Measurements from ENCODE around the gene EYA2. TPM values are rescaled to one million over a fixed set of nuclear protein-coding genes. Genes with fewer than 3 reads are reported as not detected.

EYA2 gene
- total and polyA plus RNA-seq, 2 of the 4 experiments (the other 2 are of a cell fraction): 2.3 to 5.4 TPM

DNA sequence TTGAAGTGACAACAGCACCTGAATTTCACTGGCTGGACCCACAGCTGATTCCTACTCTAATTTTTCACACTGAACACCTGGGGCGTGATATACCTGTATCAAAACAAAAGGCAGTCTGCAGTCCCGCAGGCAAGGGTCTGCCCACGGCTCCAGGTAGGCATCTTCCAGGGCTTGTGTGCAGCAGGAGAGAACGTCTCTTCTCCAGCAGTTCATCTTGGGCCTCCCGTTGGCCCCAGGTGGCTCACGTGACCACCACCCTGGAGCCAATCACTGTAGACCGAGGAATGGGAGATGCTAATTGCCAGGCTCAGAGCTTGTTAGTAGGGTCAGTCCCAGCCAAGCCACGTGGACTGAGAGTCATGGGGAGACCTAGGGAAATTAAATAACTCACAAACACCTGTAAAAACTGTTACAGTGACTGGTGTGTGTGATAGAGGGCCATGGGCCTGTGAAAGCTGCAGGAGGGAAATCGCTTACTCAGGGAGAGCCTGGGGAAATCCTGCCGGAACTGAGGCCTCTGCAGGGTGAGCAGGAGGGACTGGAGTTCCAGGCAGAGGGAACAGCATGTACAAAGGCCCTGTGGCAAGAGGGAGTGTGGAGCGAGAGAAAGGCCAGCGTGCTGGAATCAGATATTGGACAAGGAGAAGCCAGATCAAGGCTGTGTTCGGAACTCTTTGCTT lies 83.4 kb downstream of the EYA2 start:
- TF ChIP-seq RAD21 (IDR thresholded peaks at IDR 0.05; ENCODE audit: low read length) (no peak), MAFK (IDR thresholded peaks at IDR 0.05; ENCODE audit: low read depth, low read length) (no peak), RFX5 (IDR thresholded peaks at IDR 0.05; ENCODE audit: low read depth, low read length) (no peak), POLR2A (IDR thresholded peaks at IDR 0.05; ENCODE audit: low read depth, low read length) (no peak), MAZ (IDR thresholded peaks at IDR 0.05; ENCODE audit: borderline replicate concordance, low read depth, low read length) (no peak), CTCF (conservative IDR thresholded peaks at IDR 0.05; ENCODE audit: low read depth, low read length) (no peak), RCOR1 (IDR thresholded peaks at IDR 0.05; ENCODE audit: insufficient replicate concordance, low read length) (no peak), NFE2L2 (IDR thresholded peaks at IDR 0.05; ENCODE audit: low read depth, low read length) (no peak), ELK1 (IDR thresholded peaks at IDR 0.05; ENCODE audit: borderline replicate concordance, low read depth, low read length) (no peak), CHD1 (IDR thresholded peaks at IDR 0.05; ENCODE audit: low read depth, low read length) (no peak), CEBPB (IDR thresholded peaks at IDR 0.05; ENCODE audit: low read depth, low read length) (no peak), MXI1 (IDR thresholded peaks at IDR 0.05; ENCODE audit: borderline replicate concordance, low read depth, low read length) (no peak), SMC3 (IDR thresholded peaks at IDR 0.05; ENCODE audit: low read depth, low read length) (no peak), FOS (IDR thresholded peaks at IDR 0.05; ENCODE audit: low read depth, low read length) (no peak), BHLHE40 (IDR thresholded peaks at IDR 0.05; ENCODE audit: low read depth, low read length) (no peak)
- TF ChIP-seq, protein P1, sequence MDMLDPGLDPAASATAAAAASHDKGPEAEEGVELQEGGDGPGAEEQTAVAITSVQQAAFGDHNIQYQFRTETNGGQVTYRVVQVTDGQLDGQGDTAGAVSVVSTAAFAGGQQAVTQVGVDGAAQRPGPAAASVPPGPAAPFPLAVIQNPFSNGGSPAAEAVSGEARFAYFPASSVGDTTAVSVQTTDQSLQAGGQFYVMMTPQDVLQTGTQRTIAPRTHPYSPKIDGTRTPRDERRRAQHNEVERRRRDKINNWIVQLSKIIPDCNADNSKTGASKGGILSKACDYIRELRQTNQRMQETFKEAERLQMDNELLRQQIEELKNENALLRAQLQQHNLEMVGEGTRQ (IDR thresholded peaks at IDR 0.05; ENCODE audit: low read depth, low read length): no peak
- H3K27me3 ChIP-seq (ENCODE audit: control insufficient read depth, insufficient read depth, low read length): no peaks in the 10 kb centered on the region
- H3K4me3 ChIP-seq (ENCODE audit: insufficient read depth, low read depth, low read length): no peak overlapping the region
- H2BK5ac ChIP-seq (ENCODE audit: low read depth, low read length, poor library complexity, severe bottlenecking): no peak overlapping the region
- H2BK15ac ChIP-seq (ENCODE audit: low read depth, low read length): no peak overlapping the region
- no peak overlapping the region for H3K27ac ChIP-seq (ENCODE audit: insufficient read depth, low read length)
- H3K9ac ChIP-seq (ENCODE audit: low read depth, low read length): no peak overlapping the region
- intact Hi-C loops (cut with micrococcal nuclease) (no loop called here), in situ Hi-C loops (cut with MboI; ENCODE audit: low sequenced_read_pairs) (no loop called here), dilution Hi-C loops (cut with HindIII; ENCODE audit: low sequenced_read_pairs, unreplicated experiment) (no loop called here)
- H3K23ac ChIP-seq (ENCODE audit: low read depth, low read length): no peak overlapping the region
- CTCF ChIA-PET: no interaction called here
- no peaks in the 10 kb centered on the region; the same call in 1 of the 2 replicates for H3K4me1 ChIP-seq (ENCODE audit: control insufficient read depth, insufficient read depth, low read length)
- no peak overlapping the region for H3K18ac ChIP-seq (ENCODE audit: low read depth, low read length)
- H4K8ac ChIP-seq (ENCODE audit: low read depth in 2 of 2, low read length in 2 of 2): no peak overlapping the region
- POLR2A ChIA-PET (ENCODE audit: unreplicated experiment): no interaction called here
- H4K5ac ChIP-seq (ENCODE audit: low read depth, low read length): no peak overlapping the region
- BruUV-seq (replicated peaks): no TSS peak
- no peak overlapping the region for H3K56ac ChIP-seq (ENCODE audit: extremely low read depth, insufficient read depth, low read length)
- no peaks in the 10 kb centered on the region; the same call in 1 of the 2 replicates for H3K9me3 ChIP-seq (ENCODE audit: control insufficient read depth, insufficient read depth, low read length)
- H2BK20ac ChIP-seq (ENCODE audit: low read depth, low read length): no peak overlapping the region
- H3K4me2 ChIP-seq (ENCODE audit: low read depth, low read length): no peak overlapping the region
- H3K4ac ChIP-seq (ENCODE audit: low read depth, low read length): no peak overlapping the region
- H3K9me1 ChIP-seq (ENCODE audit: insufficient read depth, low read length): peaks cover 6% of the 10 kb centered on the region; the same call in 1 of the 2 replicates
- no peaks in the 10 kb centered on the region for H3K36me3 ChIP-seq (ENCODE audit: control insufficient read depth, insufficient read depth, low read length)
- H4K91ac ChIP-seq (ENCODE audit: insufficient read depth, low read depth, low read length): no peak overlapping the region
- H4K20me1 ChIP-seq (ENCODE audit: insufficient read depth, low read length): no peaks in the 10 kb centered on the region
- H2AK9ac ChIP-seq (replicated peaks; ENCODE audit: low read depth, low read length, poor library complexity): peak overlapping the region; percentile 7
- H2AFZ ChIP-seq (replicated peaks; ENCODE audit: low read length, poor library complexity): no peak overlapping the region
- H3K79me1 ChIP-seq (ENCODE audit: low read depth in 1 of 2, low read length in 2 of 2): no peaks in the 10 kb centered on the region; a peak in 1 of 4 replicates
- ATAC-seq (ENCODE audit: low read depth) (no peak), DNase-seq (no peak)
- H2AK5ac ChIP-seq (ENCODE audit: low read depth, low read length): no peak overlapping the region
- 89% methylated on average over 4 of the region's 13 CpGs; no CpG with 5 or more reads in 1 of the 2 experiments for WGBS, 2 experiments (ENCODE audit: extremely low coverage in 2 of 2, insufficient read length in 1 of 2)
- H3K14ac ChIP-seq (replicated peaks; ENCODE audit: low read depth, low read length): no peak overlapping the region
- H2BK120ac ChIP-seq (ENCODE audit: low read depth, low read length): no peak overlapping the region

Measured in IMR-90 (cell line).